GM12892 (cell line): ENCODE measurements around the gene NSMCE1.
"Not testable (repeated sequence)": the region's sequence is repeated elsewhere in the genome, so short reads cannot be mapped to it uniquely, and the experiment has no call there.

ENCODE experiments used
- DNase-seq: peaks from one replicate; pipeline ENCODE4 v3.0.0; 2011; ENCODE audit not compliant: insufficient read length
- FAIRE-seq: peaks from 2 replicates; lab custom pipeline; 2011; peaks lifted over from hg19 to GRCh38; lab: Jason Lieb, UNC
- POLR2A ChIP-seq: IDR thresholded peaks from 2 replicates; pipeline ENCODE4 v1.6.1; 2011; ENCODE audit warnings: low read depth, low read length, control low read depth
- POLR2AphosphoS5 ChIP-seq: IDR thresholded peaks from 2 replicates; pipeline ENCODE4 v1.6.1; 2011; ENCODE audit warnings: low read depth, low read length, control low read depth
- TAF1 ChIP-seq: IDR thresholded peaks from 2 replicates; pipeline ENCODE4 v1.6.1; 2011; ENCODE audit warnings: low read depth, mild to moderate bottlenecking, control low read depth, low read length, borderline replicate concordance

NSMCE1 gene

GRCh38 chr16:27248036-27248435 lies 20.5 kb downstream of the NSMCE1 start:
- DNase-seq (no peak), FAIRE-seq (no peak)
- TF ChIP-seq POLR2A (no peak), TAF1 (no peak), POLR2AphosphoS5 (no peak)

DNA sequence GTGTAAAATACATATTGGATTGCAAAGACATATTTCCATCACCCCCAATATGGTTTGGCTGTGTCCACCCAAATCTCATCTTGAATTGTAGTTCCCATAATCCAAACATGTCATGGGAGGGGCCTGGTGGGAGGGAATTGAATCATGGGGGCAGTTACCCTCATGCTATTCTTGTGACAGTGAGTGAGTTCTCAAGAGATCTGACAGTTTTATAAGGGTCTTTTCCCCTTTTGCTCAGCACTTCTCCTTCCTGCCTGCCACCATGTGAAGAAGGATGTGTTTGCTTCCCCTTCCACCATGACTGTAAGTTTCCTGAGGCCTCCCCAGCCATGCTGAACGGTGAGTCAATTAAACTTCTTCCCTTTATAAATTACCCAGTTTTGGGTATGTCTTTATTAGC lies 21.5 kb downstream of the NSMCE1 start:
- DNase-seq, FAIRE-seq: not testable (repeated sequence)

- no peak for FAIRE-seq
- DNase-seq: no peak
- TF ChIP-seq TAF1: no peak
- no peak for TF ChIP-seq POLR2AphosphoS5
- TF ChIP-seq POLR2A: no peak
Measured at GRCh38 chr16:27246439-27246838, 22.1 kb downstream of the NSMCE1 start.

GRCh38 chr16:27245276-27246172 lies 23.0 kb downstream of the NSMCE1 start:
- no peak for FAIRE-seq
- TF ChIP-seq TAF1 (no peak), POLR2A (no peak), POLR2AphosphoS5 (no peak)
- DNase-seq: no peak

GRCh38 chr16:27244363-27244755 lies 24.2 kb downstream of the NSMCE1 start:
- DNase-seq (no peak), FAIRE-seq (no peak)
- TF ChIP-seq TAF1 (no peak), POLR2AphosphoS5 (no peak), POLR2A (no peak)

GRCh38 chr16:27243725-27244362 lies 24.7 kb downstream of the NSMCE1 start:
- FAIRE-seq (no peak), DNase-seq (no peak)
- TF ChIP-seq POLR2A (no peak), TAF1 (no peak), POLR2AphosphoS5 (no peak)

DNA sequence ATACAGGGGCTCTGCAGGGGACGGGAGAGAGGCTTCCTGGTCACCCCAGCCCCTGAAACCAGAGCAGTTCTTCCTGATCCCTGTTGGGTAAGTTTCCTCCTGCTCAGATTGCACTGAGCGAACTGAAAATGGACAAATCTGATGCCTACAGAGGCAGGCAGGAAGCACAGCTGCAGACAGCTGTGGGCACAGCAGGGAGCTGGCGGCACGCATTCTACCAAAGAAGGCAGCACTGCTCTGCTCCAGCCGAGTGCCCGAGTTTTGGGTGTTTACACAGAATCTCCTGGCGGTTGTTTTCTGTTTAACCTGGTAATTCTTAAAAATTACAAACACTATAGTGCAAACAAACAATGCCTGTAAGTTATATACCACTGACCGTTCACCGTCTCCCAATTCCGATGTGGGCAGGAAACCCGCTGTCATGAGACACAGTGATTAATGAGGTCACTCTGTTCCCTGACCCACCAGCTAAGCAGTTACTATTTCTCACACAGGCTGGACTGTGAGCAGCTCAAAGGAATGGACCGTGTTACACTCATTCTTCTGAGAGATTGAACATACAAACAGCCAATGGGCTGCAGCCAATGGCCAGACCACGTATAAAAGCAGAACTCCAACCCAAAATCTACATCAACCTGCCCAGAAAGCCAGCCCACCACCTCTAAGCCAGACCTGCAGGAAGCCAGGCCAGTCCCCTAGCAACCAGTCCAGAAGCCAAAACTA lies 25.5 kb downstream of the NSMCE1 start:
- no peak for FAIRE-seq
- TF ChIP-seq TAF1 (no peak), POLR2AphosphoS5 (no peak), POLR2A (no peak)
- no peak for DNase-seq

- no peak for TF ChIP-seq POLR2AphosphoS5
- FAIRE-seq (no peak), DNase-seq (no peak)
Measured at GRCh38 chr16:27242398-27242797, 26.2 kb downstream of the NSMCE1 start.

GRCh38 chr16:27241658-27242057 lies 26.9 kb downstream of the NSMCE1 start:
- TF ChIP-seq POLR2A (no peak), POLR2AphosphoS5 (no peak)
- no peak for FAIRE-seq
- no peak for DNase-seq

DNA sequence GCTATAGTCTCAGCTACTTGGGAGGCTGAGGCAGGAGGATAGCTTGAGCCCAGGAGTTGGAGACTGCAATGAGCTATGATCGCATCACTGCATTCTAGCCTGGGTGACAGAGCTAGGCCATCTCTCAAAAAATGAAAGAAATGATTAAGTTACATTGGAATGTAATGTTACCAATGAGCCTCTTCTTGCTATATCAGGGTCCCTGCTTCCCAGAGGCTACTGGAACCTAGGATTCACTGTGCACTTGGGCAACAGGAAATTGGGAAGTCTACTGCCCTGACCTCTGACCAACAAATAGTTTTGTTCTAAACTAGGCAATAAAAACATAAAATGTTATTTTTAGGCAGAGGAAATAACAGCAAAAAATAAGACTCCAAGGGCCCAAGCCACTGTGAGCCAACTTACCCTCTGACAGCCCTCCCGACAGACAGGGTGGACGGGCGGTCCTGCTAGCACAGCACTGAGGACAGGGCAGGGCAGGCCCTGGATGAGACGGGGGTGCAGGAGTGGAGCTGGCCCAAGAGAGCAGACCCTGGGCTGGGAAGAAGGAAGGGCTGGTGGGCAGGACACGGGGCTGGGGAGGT lies 27.5 kb downstream of the NSMCE1 start:
- DNase-seq: no peak
- no peak for TF ChIP-seq TAF1
- no peak for TF ChIP-seq POLR2A
- no peak for TF ChIP-seq POLR2AphosphoS5
- no peak for FAIRE-seq

- DNase-seq (no peak), FAIRE-seq (no peak)
- TF ChIP-seq POLR2A (no peak), TAF1 (no peak), POLR2AphosphoS5 (no peak)
Measured at GRCh38 chr16:27239906-27240655, 28.5 kb downstream of the NSMCE1 start.
